Limb (tissue), 2 donors: ENCODE data around the gene FMO2.

ENCODE experiments used
- DNase-seq, 2 donors: peaks; one replicate each; pipeline ENCODE4 v3.0.0-alpha.2; 2016; ENCODE audit errors: extremely low spot score in 2 of 2

FMO2 gene, protein sequence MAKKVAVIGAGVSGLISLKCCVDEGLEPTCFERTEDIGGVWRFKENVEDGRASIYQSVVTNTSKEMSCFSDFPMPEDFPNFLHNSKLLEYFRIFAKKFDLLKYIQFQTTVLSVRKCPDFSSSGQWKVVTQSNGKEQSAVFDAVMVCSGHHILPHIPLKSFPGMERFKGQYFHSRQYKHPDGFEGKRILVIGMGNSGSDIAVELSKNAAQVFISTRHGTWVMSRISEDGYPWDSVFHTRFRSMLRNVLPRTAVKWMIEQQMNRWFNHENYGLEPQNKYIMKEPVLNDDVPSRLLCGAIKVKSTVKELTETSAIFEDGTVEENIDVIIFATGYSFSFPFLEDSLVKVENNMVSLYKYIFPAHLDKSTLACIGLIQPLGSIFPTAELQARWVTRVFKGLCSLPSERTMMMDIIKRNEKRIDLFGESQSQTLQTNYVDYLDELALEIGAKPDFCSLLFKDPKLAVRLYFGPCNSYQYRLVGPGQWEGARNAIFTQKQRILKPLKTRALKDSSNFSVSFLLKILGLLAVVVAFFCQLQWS

DNA sequence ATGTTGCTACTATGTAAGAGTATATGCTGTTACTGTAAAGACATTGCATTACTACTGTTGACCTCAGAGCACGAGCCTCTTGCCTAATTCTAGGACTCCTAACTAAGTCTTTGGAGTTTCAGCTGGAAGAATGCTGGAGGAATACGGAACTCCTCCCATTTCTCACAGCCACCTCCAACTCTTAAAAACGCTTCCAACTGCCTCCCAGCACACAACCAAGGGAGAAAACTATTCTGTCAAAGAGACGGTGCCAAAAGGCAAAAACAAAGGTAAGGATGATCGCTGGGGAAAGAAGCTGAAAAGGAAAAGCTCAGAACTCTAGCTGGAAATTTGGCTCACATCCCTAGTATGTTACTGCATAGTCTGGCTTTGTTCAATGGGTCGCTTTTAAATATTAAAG is at the start of gene FMO2:
TSS of gene FMO2 (plus strand) at position 210 of the 400 bp plus-strand sequence. CDS start 414 bp downstream, outside the sequence.
- DNase-seq = peak in 1 of 2 donors; percentile 51

DNA sequence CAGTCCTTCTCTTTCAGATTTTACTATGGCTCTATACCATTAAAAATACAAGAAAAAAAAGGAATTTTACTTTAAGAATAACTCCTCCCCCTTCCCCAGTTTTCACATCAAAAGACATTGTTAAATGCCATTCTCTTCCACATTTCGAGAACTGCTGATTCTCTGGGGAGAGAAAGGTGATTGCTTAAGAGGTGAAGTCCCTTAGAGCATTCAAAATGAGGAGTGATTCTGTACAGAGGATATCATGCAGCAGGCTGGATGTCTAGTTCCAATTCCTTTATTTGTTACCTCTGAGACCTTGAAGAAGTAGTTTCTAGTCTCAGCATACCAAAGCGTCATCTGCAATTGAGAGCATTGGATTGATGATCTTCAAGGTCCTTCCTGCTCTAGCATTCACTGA is 47.5 kb upstream of the FMO2 start:
- no peak for DNase-seq

DNA sequence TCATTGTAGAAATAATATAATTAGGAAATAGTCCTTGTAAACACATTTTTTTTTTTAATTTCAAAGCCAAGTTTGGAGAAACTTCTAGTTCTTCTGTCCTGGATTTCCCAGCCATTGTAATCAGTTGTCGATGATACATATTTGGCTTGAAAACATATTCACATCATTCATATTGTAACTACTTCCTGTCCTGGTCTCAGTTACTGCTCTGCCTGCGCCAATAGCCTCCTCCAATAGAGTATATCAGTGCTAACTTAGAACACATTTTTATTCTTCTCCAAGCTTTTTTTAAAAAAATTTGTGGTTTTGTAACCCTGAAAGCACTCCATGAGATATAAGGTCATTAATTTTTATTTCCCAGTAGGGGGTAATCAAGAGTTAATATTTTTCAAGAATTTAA is 46.1 kb upstream of the FMO2 start:
- peak in 1 of 2 donors; percentile 58 for DNase-seq

DNA sequence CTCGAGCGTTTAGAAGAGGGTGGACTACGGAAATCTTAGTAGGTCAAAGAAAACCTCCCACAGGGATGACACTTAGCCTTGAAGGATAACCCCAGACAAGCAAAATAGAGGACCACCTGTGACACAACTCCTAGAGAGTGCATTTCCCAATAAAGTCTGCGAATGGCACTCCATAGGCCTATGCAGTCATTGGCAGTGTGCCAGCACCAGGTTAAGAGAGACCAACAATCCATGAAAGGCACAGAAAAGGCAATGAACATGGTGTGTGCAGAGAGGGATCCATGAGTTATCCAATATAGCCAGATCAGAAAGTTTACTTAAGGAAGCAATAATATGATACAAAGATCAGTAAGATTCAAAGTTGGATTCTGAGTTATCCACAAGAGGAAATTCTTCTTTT is 45.2 kb upstream of the FMO2 start:
- no peak for DNase-seq

DNA sequence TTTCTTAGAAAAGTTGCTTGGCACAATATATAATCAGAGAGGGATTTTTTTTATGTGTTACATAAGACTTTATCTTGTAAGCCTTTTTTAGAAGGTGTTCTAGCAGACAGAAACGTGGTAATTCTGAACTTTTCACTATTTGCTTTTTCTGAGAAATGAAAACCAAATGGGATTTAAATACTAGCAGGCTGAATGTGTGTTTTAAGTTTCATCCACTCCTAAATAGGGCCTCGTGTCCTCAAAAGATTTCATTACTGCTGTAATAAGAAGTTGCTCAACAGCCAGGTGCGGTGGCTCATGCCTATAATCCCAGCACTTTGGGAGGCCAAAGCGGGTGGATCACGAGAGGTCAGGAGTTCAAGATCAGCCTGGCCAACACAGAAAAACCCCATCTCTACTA is 44.7 kb upstream of the FMO2 start:
- DNase-seq = peak in 1 of 2 donors; percentile 18

DNA sequence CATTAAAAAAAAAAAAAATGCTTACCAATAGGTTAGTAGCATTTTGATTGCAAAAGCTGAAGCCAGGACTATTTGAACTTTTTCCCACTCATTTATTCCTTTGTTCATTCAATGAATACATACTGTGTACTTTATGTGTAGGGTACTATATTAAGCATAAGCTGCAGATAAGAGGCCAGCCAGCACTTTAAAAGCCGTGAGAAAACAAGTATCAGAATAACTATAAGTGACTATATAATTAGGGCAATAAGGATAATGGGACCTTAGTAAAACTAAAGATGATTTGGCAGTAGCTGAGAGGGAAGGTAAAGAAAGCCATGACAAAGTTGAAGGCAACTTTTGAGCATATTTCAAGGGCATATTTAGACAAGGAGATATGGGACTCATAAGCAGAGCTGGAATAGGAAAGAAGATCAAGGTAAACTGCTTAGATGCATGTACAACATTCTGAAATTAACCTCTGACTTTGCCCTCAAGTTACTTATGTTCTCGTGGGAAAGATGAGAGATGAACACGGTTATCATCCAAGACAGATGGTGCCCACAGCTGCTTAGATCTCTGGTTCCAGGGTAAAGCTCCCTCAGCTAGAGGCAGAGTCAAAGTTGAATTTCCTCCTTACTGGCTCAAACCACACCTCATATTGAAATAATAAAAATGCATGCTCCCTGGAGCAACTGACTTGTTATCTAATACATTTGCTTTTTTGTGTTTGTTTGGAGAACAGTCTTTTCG is 44.0 kb upstream of the FMO2 start:
- no peak for DNase-seq

DNA sequence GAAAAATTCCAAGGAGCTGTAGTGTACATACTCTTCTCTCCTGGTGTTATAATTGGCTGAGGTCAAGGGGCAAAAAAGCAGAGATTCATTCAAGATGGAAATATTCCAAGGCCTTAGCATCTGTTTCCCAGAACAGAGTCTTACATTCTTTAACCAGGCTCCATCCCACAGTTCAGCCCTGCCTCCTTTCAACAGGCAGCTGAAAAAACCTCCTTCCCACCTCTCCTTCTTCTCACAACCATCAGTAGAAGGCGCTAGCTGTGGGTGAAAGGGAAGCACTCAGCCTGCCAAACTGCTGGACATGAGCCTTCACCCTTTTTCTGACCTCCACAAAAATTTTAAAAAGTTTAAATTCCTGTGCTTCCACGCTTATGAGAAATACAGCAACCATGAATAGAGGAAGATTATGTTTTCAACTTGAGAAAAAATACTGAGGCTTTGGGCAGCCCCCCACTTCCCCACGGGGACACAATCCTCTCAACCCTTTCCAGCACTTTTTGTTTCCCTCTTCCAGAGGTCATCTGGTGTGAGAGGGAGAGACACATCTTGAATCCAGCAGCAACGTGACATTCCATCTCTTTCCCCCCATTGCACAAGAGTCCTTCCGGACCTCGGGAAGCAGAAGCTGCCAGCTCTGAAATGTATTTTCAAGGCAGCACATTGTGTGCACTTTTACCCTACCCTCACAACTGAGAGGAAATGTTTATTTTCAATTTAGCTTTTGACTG is 43.2 kb upstream of the FMO2 start:
- peak; percentile 56 to 90 for DNase-seq

DNA sequence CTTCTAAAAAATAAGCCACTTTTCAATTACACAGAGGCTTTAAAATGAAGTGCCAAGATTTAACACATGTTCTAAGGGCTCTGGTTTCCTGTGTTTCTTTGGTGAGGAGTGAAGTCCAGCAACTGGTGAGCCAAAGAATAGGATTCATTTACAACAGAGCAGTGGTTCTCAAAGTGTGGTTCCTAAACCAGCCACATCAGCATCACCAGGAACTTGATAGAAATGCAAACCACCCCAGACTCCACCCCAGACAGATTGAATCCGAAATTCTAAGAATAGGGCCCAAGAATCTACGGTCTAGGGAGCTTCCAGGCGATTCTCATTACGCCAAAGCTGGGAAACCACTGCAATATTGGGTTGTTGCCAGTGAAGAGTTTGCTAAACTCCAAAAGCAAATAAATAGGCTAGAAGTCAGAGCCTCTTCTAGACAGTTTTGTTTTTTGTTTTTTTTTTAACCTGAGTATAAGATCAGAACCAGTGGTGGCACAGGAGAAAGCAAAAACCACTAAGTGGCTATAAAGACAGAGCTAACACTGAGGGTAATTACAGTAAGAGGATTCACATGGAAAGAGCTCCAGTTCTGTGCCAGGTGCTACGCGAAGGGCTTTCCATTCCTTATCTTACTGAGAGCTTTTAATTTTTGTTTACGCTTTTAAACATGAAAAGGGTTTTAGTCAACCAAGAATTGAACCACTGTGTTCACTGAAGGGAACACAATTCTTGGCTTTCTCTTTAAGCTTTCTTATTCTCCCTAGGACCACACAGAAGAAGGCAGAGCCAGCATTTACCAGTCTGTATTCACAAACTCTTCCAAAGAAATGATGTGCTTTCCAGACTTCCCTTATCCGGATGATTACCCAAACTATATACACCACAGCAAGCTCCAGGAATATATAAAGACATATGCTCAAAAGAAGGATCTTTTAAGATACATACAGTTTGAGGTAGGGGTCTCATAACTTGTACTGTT is 42.4 kb upstream of the FMO2 start:
- peak; percentile 40 to 76 for DNase-seq

DNA sequence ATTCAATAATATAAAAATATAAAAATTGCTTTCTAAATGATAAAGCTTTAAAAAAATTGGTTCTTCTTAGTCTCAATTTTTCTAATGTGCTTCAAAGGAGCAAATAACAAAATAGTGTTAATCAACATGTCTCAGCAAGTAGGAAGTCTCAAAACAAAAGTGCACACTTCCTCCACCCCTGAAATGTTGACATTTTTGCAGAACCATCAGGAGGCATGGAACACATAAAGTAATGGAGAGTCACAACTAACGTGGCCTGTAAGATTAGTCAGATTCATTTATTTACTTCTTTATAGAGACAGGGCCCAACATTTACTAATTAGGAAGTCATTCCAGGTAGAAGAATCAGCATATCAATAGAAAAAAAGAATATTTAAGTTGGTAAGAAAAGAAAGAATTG is 34.9 kb upstream of the FMO2 start:
- DNase-seq = no peak

DNA sequence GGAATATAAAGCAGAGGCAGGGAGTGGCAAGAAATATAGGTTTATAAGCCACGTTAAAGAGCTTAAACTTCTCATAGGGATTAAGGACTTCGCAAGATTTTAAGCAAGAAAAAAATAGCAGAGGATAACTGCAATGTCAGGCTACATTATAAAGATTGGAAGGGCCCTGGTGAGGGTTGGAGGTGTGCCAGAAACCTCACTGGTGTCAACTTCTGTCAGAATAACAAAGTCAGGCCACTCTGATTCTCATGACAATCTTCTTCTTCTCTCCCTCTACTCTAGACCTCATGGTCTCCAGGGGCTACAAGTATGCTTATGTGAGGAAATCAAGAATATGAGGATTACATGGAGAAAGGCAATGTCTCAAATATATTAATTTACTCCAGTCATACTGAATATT is 32.6 kb upstream of the FMO2 start:
- DNase-seq = no peak

DNA sequence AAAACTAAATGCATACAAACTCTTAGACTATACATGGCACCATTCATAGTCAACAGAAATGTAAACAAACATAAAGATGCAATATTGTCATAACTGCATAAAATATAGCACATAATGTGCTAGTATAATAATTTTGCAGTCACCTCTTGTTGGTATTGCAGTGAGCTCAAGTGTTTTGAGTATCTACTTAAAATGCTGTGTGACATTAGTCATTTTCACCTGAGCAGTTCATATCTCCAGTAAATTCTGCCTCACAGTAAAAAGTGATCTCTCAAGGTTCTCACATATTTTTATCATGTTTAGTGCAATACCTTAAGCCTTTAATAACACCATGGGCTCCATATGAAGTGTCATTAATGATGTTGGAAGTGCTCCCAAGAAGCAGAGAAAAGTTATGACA is 29.6 kb upstream of the FMO2 start:
- DNase-seq = no peak

DNA sequence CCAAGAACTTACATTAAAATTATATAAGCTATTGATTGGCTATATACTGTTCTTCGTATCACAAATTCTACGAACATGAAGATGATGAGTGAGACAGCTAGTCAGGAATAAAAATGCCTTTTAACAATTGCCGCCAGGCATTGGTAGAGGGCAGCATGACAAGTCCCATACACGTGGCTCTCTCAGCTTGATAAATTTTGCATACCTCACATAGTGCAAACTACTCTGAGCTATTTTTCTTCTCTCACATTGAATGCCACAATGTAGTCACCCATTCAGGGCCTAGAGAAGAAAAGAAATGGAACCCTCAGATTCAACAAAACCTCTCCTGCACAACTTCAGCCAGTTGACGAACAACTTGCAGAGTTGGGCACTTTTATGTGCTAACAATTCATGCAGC is 27.0 kb upstream of the FMO2 start:
- no peak for DNase-seq

DNA sequence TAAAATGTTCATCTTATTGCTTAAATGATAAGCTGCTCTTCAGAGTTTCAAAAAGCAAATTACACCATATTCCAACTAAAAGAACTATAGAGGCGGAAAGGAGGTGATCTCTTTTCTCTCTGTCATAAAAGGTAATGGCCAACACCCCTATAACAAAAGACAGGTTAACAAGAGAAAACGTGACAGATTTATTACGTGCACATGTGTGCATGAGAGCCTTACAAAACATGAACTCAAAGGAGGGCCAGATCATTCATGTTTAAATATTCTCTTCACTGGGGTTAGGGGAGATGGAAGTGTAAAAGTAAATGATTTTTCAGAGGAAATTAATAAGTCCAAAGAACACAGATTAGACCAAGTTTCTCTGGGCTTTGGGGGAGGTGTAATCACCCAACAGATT is 26.5 kb upstream of the FMO2 start:
- DNase-seq = no peak

DNA sequence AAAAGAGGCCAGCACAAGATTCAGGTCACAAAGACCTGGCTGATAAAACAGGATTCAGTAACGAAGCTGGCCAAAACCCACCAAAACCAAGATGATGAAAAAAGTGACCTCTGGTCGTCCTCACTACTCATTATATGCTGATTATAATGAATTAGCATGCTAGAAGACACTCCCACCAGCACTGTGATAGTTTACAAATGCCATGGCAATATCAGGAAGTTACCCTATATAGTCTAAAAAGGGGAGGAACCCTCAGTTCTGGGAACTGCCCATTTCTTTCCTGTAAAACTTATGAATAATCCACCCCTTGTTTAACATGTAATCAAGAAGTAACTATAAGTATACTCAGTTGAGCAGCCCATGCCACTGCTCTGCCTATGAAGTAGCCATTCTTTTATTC is 26.0 kb upstream of the FMO2 start:
- DNase-seq = no peak

DNA sequence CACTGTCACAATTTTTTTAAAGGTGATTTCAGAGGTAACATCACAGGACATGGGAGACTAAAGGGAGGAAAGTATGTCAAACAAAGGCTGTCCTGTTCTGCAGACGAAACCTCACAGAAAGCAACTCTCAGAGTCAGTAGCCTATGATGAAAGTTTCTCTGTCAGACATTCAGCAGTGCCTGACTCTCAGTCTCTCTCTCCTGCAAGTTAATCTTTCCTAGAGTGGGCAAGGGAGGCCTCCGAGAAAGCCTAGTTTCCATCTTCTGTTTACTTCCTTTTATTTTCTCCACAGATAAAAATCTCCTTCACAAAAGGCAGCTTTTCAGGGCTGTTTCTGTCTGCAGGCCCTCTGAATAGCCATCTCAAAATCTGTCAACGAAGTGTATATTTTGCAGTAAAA is 24.9 kb upstream of the FMO2 start:
- no peak for DNase-seq

DNA sequence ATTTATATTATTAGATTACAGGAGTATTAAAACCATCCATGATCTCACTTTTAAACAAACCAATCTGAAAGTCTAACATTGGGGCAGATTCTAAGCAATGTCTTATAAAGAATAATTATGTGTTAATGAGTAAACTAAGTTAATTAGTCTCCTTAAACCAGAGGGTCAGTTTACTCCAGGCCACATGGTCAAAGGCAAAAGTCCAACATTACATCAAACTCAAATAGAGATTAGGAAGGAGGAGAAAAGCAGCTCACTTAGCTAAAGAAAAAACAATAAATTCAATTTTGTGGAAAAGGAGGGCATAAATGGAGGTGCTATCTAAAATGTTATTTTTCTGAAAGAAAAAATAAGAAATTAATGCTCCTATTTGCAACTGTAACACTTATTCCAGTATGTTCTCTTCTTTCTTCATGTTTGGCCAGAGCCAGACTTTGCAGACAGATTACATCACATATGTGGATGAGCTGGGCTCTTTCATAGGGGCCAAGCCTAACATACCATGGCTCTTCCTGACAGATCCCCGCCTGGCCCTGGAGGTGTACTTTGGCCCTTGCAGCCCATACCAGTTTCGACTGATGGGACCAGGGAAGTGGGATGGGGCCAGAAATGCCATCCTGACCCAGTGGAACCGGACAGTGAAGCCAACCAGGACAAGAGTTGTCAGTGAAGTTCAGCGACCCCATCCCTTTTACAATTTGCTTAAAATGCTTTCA is 24.3 kb upstream of the FMO2 start:
- DNase-seq = no peak

DNA sequence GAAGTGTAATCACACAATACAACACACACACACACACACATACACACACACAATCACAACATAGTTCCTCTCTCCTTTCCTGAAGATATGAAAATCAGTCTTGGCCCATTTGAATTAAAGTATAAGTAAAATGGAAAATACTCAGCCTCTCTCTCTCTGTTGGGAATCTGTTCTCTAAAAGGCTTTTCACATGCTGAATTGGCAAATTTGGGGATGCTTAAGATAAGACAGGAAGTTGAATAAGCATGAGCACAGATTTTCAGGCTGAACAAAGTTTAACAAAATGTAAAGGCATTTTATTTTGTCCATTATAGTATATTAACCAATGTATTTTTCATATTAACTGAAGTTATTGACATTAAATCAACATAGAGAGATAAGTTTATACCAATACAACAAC is 23.7 kb upstream of the FMO2 start:
- DNase-seq = no peak

DNA sequence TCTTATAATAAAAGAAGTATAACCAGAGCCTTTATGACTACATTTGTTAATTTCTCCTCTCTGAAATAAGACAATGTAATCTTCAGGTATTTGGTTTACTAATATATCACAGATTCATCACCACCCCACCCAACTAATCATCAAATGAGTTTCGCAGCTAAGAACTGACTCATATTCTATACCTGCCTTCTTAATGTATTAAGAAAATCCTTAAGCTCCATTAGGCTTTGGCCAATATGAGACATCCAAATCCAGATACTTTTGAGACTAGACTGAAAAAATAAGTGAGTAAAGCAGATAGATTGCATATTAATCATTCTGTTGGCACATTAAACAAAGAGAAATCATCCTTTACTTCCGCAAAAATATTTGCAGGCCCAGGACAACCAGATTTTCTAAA is 18.7 kb upstream of the FMO2 start:
- no peak for DNase-seq

DNA sequence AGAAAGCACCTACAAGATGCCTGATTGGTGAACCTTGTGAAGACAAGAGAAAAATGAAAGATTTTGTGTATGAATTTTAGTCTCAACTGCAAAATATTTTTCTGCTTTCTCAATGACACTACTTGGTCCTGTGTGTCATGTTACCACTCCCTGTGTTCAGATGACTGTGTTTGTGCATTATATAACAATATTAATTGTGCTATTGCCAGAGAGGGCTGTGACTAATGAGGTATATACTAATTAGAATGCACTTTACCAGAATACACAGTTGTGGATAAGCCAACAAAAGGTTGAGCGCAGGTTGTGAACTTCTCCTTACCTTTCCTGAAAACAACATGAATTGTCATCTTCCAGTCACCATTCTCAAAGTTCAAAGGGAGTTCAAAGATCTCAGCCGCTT is 17.3 kb upstream of the FMO2 start:
- no peak for DNase-seq

DNA sequence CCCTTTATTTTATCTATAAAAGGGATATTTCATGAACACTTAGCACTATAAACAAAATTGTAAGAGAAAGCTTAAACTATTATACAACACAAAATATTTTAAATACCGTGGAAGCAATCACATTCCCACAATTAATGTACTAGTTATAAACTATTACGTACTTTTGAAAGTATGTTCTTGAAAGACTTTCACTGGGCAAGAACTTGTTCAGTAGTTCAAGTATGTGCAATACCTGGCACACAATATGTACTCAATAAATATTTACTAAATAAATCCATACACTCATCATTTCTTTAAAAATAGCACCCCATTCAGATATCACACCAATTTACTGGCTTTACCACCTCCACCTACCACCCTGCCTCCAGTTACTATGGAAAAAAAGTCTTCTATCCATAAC is 12.6 kb upstream of the FMO2 start:
- no peak for DNase-seq
